Measurements from ENCODE around the gene SIMC1.
"Not testable (repeated sequence)": the region's sequence is repeated elsewhere in the genome, so short reads cannot be mapped to it uniquely, and the experiment has no call there.

The SIMC1 gene

GRCh38 chr5:176237971-176238644 lies at the start of gene SIMC1:
Gene SIMC1, plus strand, starts transcription at chr5:176238424. Its CDS starts 85 bp downstream, at chr5:176238509.
- intact Hi-C loops (cut with DNase I): not testable (repeated sequence)
- DNase-seq: peak in 35 of 42 donors; percentile 3 to 70 (median 27)

GRCh38 chr5:176188506-176189193 lies 49.6 kb upstream of the SIMC1 start:
- intact Hi-C loops (cut with DNase I): no loop called here
- DNase-seq: peak in 1 of 42 donors; percentile 20

- intact Hi-C loops (cut with DNase I): no loop called here
- no peak for DNase-seq
Measured at GRCh38 chr5:176189857-176190256, 48.4 kb upstream of the SIMC1 start.

- intact Hi-C loops (cut with DNase I): no loop called here
Measured at GRCh38 chr5:176190886-176191755, 47.1 kb upstream of the SIMC1 start.

GRCh38 chr5:176192094-176192721 lies 46.0 kb upstream of the SIMC1 start:
- DNase-seq: peak in 1 of 42 donors; percentile 19
- intact Hi-C loops (cut with DNase I): no loop called here

More at GRCh38 chr5:176190886-176191755, 47.1 kb upstream of the SIMC1 start:
- no peak for DNase-seq

- intact Hi-C loops (cut with DNase I); DNase-seq: not testable (repeated sequence)
Measured at GRCh38 chr5:176192722-176193117, 45.5 kb upstream of the SIMC1 start.

GRCh38 chr5:176193636-176194035 lies 44.6 kb upstream of the SIMC1 start:
- DNase-seq; intact Hi-C loops (cut with DNase I): not testable (repeated sequence)

- intact Hi-C loops (cut with DNase I): not testable (repeated sequence)
- peak in 3 of 42 donors; percentile 11 to 41 (median 17) for DNase-seq
Measured at GRCh38 chr5:176194238-176195083, 43.8 kb upstream of the SIMC1 start.

- intact Hi-C loops (cut with DNase I): not testable (repeated sequence)
Measured at GRCh38 chr5:176195084-176195413, 43.2 kb upstream of the SIMC1 start.

GRCh38 chr5:176195487-176196207 lies 42.6 kb upstream of the SIMC1 start:
- not testable (repeated sequence) for DNase-seq

More at GRCh38 chr5:176195084-176195413, 43.2 kb upstream of the SIMC1 start:
- DNase-seq: not testable (repeated sequence)

GRCh38 chr5:176196781-176197180 lies 41.4 kb upstream of the SIMC1 start:
- intact Hi-C loops (cut with DNase I); DNase-seq: not testable (repeated sequence)

More at GRCh38 chr5:176195487-176196207, 42.6 kb upstream of the SIMC1 start:
- intact Hi-C loops (cut with DNase I): not testable (repeated sequence)

- intact Hi-C loops (cut with DNase I); DNase-seq: not testable (repeated sequence)
Measured at GRCh38 chr5:176197234-176197858, 40.9 kb upstream of the SIMC1 start.

GRCh38 chr5:176198299-176198698 lies 39.9 kb upstream of the SIMC1 start:
- DNase-seq; intact Hi-C loops (cut with DNase I): not testable (repeated sequence)

- intact Hi-C loops (cut with DNase I); DNase-seq: not testable (repeated sequence)
Measured at GRCh38 chr5:176198991-176199733, 39.1 kb upstream of the SIMC1 start.

GRCh38 chr5:176199803-176200399 lies 38.3 kb upstream of the SIMC1 start:
- intact Hi-C loops (cut with DNase I): not testable (repeated sequence)

GRCh38 chr5:176201811-176202210 lies 36.4 kb upstream of the SIMC1 start:
- no peak for DNase-seq
- intact Hi-C loops (cut with DNase I): no loop called here

More at GRCh38 chr5:176199803-176200399, 38.3 kb upstream of the SIMC1 start:
- DNase-seq: not testable (repeated sequence)

Data from head of caudate nucleus (tissue), 42 donors.